Tibial nerve (tissue), 4 donors: ENCODE results near the gene KIAA1586.

Experiments
- EP300 ChIP-seq, 2 donors: sonication (generic); formaldehyde crosslinking; IDR thresholded peaks; one replicate each; pipeline ENCODE4 v1.6.1; 2017; ENCODE audit warnings: antibody characterized with exemption in 2 of 2, mild to moderate bottlenecking in 1 of 2
- POLR2A ChIP-seq, 2 donors: fragments of 450-650 bp; IDR thresholded peaks; one replicate each; pipeline ENCODE4 v1.6.1; 2017; ENCODE audit warnings: antibody characterized with exemption in 2 of 2, mild to moderate bottlenecking in 2 of 2, moderate library complexity in 2 of 2
- TF ChIP-seq, protein P1 (sequence below), 5 experiments: fragments of 200-600 bp in 3 of 5; fragments of 450-650 bp in 2 of 5; sonication (generic) in 3 of 5; IDR thresholded peaks; one replicate each; pipeline ENCODE4 v1.5.1; 2016 to 2019; ENCODE audit warnings: antibody characterized with exemption in 5 of 5, mild to moderate bottlenecking in 3 of 5, moderate library complexity in 2 of 5

DNA sequence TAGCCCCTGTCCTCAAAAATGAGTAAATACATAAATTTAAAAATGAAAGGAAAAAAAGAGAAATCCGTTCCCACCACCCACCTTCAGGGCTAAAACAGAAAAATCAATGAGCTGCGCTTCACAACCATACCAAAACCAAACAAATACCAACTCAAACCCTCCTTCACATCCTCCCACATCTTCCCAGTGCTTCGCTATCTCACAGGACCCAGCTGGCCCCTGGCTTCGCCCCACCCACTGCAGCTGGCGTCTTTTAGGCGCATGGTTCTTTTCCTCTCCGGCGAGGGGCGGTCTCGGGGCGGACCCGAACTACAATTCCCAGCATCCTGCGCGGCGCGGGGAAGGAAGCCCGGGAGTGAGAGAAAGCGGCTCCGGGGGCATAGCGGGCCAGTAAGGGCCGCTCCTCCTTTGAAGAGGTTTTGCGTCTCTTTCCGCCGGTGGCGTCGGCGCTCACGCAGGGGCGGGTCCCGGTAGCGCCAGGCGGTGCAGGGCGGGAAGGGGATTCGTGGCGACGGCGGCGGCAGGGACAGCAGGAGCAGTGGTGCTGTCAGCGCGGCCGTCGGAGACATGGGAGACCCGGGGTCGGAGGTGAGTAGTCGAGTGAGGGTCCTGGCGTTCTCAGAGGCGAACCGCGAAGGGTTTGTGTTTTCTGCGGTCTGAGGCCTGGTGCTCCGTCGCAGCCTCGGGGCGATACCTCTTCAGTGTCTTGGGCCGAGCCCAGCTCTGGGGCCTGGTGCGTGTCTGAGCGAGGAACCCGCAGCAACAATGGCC lies 43.4 kb downstream of the KIAA1586 start, which contains the start of gene ZNF451:
- TF ChIP-seq, protein P1, sequence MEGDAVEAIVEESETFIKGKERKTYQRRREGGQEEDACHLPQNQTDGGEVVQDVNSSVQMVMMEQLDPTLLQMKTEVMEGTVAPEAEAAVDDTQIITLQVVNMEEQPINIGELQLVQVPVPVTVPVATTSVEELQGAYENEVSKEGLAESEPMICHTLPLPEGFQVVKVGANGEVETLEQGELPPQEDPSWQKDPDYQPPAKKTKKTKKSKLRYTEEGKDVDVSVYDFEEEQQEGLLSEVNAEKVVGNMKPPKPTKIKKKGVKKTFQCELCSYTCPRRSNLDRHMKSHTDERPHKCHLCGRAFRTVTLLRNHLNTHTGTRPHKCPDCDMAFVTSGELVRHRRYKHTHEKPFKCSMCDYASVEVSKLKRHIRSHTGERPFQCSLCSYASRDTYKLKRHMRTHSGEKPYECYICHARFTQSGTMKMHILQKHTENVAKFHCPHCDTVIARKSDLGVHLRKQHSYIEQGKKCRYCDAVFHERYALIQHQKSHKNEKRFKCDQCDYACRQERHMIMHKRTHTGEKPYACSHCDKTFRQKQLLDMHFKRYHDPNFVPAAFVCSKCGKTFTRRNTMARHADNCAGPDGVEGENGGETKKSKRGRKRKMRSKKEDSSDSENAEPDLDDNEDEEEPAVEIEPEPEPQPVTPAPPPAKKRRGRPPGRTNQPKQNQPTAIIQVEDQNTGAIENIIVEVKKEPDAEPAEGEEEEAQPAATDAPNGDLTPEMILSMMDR (IDR thresholded peaks at IDR 0.05) = peak in 3 of 5 experiments; percentile 7 to 49 (median 41)
- TF ChIP-seq EP300 (IDR thresholded peaks at IDR 0.05) (peak; percentile 96 to 98), POLR2A (IDR thresholded peaks at IDR 0.05) (peak; percentile 79 to 94)
